HepG2 (cell line): ENCODE measurements around the gene SLC38A8. TPM values are rescaled to one million over a fixed set of nuclear protein-coding genes. Genes with fewer than 3 reads are reported as not detected.

Experiments
- ATAC-seq: fragments of 200-7000 bp; cut with Tn5 transposase; 3 replicates; pipeline ENCODE4 v1.9.1; 2020; ENCODE audit warnings: mild to moderate bottlenecking, moderate library complexity
- BruUV-seq: library from RNA; stranded (reverse); fragments of 400-500 nt; replicated peaks from 2 replicates; lab custom pipeline; 2021; lab: Mats Ljungman, UMichigan
- CTCF ChIA-PET: fragments of 300-600 bp; formaldehyde crosslinking; extraction: SDS; loops from one replicate; lab custom pipeline; 2021; ENCODE audit warnings: low total read pairs, inconsistent platforms, low intra/inter-chr PET ratio; lab: Yijun Ruan, JAX
- POLR2A ChIA-PET: fragments of 350-600 bp; sonication (Branson Sonifier 250); formaldehyde crosslinking; loops from one replicate; lab custom pipeline; 2020; ENCODE audit warnings: antibody characterized with exemption, inconsistent platforms; lab: Yijun Ruan, JAX
- DNase-seq: peaks from one replicate; pipeline ENCODE4 v3.0.0-alpha.2; 2015; ENCODE audit warnings: low spot score
- FAIRE-seq: peaks from 3 replicates; lab custom pipeline; 2011; peaks lifted over from hg19 to GRCh38; lab: Jason Lieb, UNC
- H2AFZ ChIP-seq: one replicate; pipeline ENCODE4 v1.6.1; 2011; ENCODE audit warnings: low read length, inconsistent platforms
- H3K27ac ChIP-seq: fragments of 300-600 bp; 3 replicates; pipeline ENCODE4 v1.8.0; 2011; ENCODE audit warnings: mixed run types, mild to moderate bottlenecking, mixed read lengths, low read length, inconsistent platforms; ENCODE audit not compliant: insufficient read depth; ENCODE audit errors: extremely low read length
- H3K27me3 ChIP-seq, 2 experiments: fragments of 200-600 bp in 1 of 2; 2 replicates in 1 of 2; 3 replicates in 1 of 2; pipeline versions ENCODE4 v1.6.0 to v1.8.0; 2011; ENCODE audit warnings: low read length in 2 of 2, mild to moderate bottlenecking in 2 of 2, moderate library complexity in 2 of 2, inconsistent platforms in 1 of 2; ENCODE audit not compliant: insufficient read depth in 2 of 2, control insufficient read depth in 1 of 2
- H3K36me3 ChIP-seq, 2 experiments: fragments of 200-600 bp in 1 of 2; replicated peaks in 1 of 2; 2 replicates in 1 of 2; 3 replicates in 1 of 2; pipeline versions ENCODE4 v1.5.1 to v1.8.0; 2011; ENCODE audit warnings: low read length in 2 of 2, inconsistent platforms in 1 of 2; ENCODE audit not compliant: insufficient read depth in 2 of 2, control insufficient read depth in 1 of 2
- H3K4me1 ChIP-seq: 2 replicates; pipeline ENCODE4 v1.5.1; 2012; ENCODE audit warnings: low read length, inconsistent platforms; ENCODE audit not compliant: insufficient read depth
- H3K4me2 ChIP-seq: 2 replicates; pipeline ENCODE4 v1.6.0; 2011; ENCODE audit warnings: low read depth, low read length, inconsistent platforms
- H3K4me3 ChIP-seq, 3 experiments: fragments of 200-600 bp in 1 of 3; sonication (generic), shearing (Covaris generic) in 1 of 3; replicated peaks in 1 of 3; 2 replicates each; pipeline ENCODE4 v1.5.1; 2011 to 2016; ENCODE audit warnings: low read length in 3 of 3, inconsistent platforms in 2 of 3, low read depth in 2 of 3, mild to moderate bottlenecking in 2 of 3, control low read depth in 1 of 3, mixed read lengths in 1 of 3; ENCODE audit not compliant: insufficient read depth in 1 of 3
- H3K79me2 ChIP-seq: one replicate; pipeline ENCODE4 v1.6.1; 2011; ENCODE audit warnings: low read length, inconsistent platforms; ENCODE audit not compliant: insufficient read depth
- H3K9ac ChIP-seq: 2 replicates; pipeline ENCODE4 v1.6.0; 2011; ENCODE audit warnings: mild to moderate bottlenecking, low read depth, low read length, inconsistent platforms; ENCODE audit not compliant: insufficient read depth
- H3K9me3 ChIP-seq: 2 replicates; pipeline ENCODE4 v1.5.1; 2012; ENCODE audit warnings: mild to moderate bottlenecking, low read length
- H4K20me1 ChIP-seq: 2 replicates; pipeline ENCODE4 v1.6.0; 2011; ENCODE audit warnings: inconsistent platforms, mild to moderate bottlenecking, low read length, moderate library complexity; ENCODE audit not compliant: insufficient read depth
- DPF2 ChIP-seq: sonication (generic); formaldehyde crosslinking; IDR thresholded peaks from 2 replicates; pipeline ENCODE4 v1.4.0; 2020; ENCODE audit warnings: mild to moderate bottlenecking, low read depth, missing genetic modification reagents, borderline replicate concordance
- RAD21 ChIP-seq: fragments of 450-650 bp; formaldehyde crosslinking; IDR thresholded peaks from 2 replicates; pipeline ENCODE4 v1.5.0; 2020; ENCODE audit warnings: mild to moderate bottlenecking
- RBAK ChIP-seq: sonication (generic); formaldehyde crosslinking; IDR thresholded peaks from 2 replicates; pipeline ENCODE4 v1.5.1; 2020; ENCODE audit warnings: mild to moderate bottlenecking, missing genetic modification reagents
- SMAD1 ChIP-seq: sonication (generic); formaldehyde crosslinking; IDR thresholded peaks from 2 replicates; pipeline ENCODE4 v1.4.0; 2020; ENCODE audit warnings: missing genetic modification reagents, low read depth, mild to moderate bottlenecking, borderline replicate concordance
- SMARCC2 ChIP-seq: fragments of 450-650 bp; IDR thresholded peaks from 2 replicates; pipeline ENCODE4 v1.6.1; 2017; ENCODE audit warnings: antibody characterized with exemption, mild to moderate bottlenecking
- ZNF224 ChIP-seq: sonication (generic); formaldehyde crosslinking; IDR thresholded peaks from 2 replicates; pipeline ENCODE4 v1.5.0; 2020; ENCODE audit warnings: mild to moderate bottlenecking, missing genetic modification reagents
- ZNF629 ChIP-seq: sonication (generic); formaldehyde crosslinking; conservative IDR thresholded peaks from 2 replicates; pipeline ENCODE4 v1.5.0; 2020; ENCODE audit warnings: missing genetic modification reagents
- WGBS: methylation state at CpG from one replicate; pipeline ENCODE4 v1.1.6; 2017; ENCODE audit warnings: low lambda C conversion rate; 5-methylcytosine and 5-hydroxymethylcytosine counted together
- in situ Hi-C: cut with HindIII; loops from 2 replicates; pipeline ENCODE4 v1.10.0; 2017; ENCODE audit warnings: low pct_unique_long_range_greater_than_20kb; ENCODE audit not compliant: extremely low pct_ligation_motif_present
- intact Hi-C: fragments of 100-400 bp; cut with micrococcal nuclease; formaldehyde crosslinking; loops from one replicate; pipeline ENCODE4 v1.10.0; 2022; ENCODE audit not compliant: unreplicated experiment
- polyA plus RNA-seq, 8 experiments: library from polyadenylated mRNA; depleted of rRNA in 3 of 8; stranded (reverse) in 7 of 8; unstranded in 1 of 8; fragments of >200 nt; fragmentation: Illumina TruSeq in 4 of 8; extraction: Trizol in 4 of 8; gene quantifications; 2 replicates each; pipeline versions ENCODE4 v1.2.1 to v1.2.3, GENCODE V29; 2011 to 2016; ENCODE audit warnings: low read depth in 4 of 8, missing spikeins in 1 of 8, mixed read lengths in 1 of 8; ENCODE audit not compliant: insufficient read depth in 1 of 8
- total RNA-seq, 5 experiments: library from RNA; depleted of rRNA; stranded (reverse); fragments of >200 nt; fragmentation: Illumina TruSeq; extraction: Trizol; gene quantifications; 2 replicates each; pipeline ENCODE4 v1.2.3, GENCODE V29; 2016; ENCODE audit warnings: low read depth in 1 of 5

Gene SLC38A8
- total and polyA plus RNA-seq, 2 of the 13 experiments (the other 11 are each of a cell fraction or from before 2014, with no cell fraction given) = 0.24 to 0.37 TPM

- no peak for FAIRE-seq
- no peak for DNase-seq
- Histone ChIP-seq H3K9me3 (no peaks in the 10 kb centered on the region), H3K4me1 (peaks cover 13% of the 10 kb centered on the region), H3K79me2 (no peaks in the 10 kb centered on the region), H3K9ac (no peak overlapping the region), H3K4me2 (no peak overlapping the region), H3K27me3 (peaks cover 3 to 57% of the 10 kb centered on the region in 2 experiments; a peak in 3 of 5 replicates), H4K20me1 (no peaks in the 10 kb centered on the region), H3K4me3 (no peak overlapping the region), H2AFZ (no peak overlapping the region), H3K36me3 (no peaks in the 10 kb centered on the region), H3K27ac (no peak overlapping the region)
- BruUV-seq = no TSS peak
- no peak for TF ChIP-seq RBAK (CRISPR knock-in tag)
- no peak for TF ChIP-seq RAD21 (CRISPR knock-in tag)
- TF ChIP-seq ZNF224 = no peak
- TF ChIP-seq SMARCC2 = no peak
- TF ChIP-seq SMAD1 (CRISPR knock-in tag) = no peak
- intact Hi-C loops = no loop called here
- POLR2A ChIA-PET = no interaction called here
- ATAC-seq = no peak
- in situ Hi-C loops = no loop called here
- CTCF ChIA-PET = no interaction called here
- WGBS = 70% methylated on average over 12 of the region's 12 CpGs
Observed at GRCh38 chr16:84038469-84038868, 4.1 kb downstream of the SLC38A8 start.

GRCh38 chr16:84036982-84037425 lies 5.6 kb downstream of the SLC38A8 start:
- in situ Hi-C loops = no loop called here
- peaks cover 3 to 43% of the 10 kb centered on the region in 2 experiments; a peak in 3 of 5 replicates for H3K27me3 ChIP-seq
- BruUV-seq = no TSS peak

More at GRCh38 chr16:84036982-84037425, 5.6 kb downstream of the SLC38A8 start:
- Histone ChIP-seq H3K79me2 (no peaks in the 10 kb centered on the region), H3K9me3 (no peaks in the 10 kb centered on the region), H3K27ac (no peak overlapping the region), H3K4me1 (no peaks in the 10 kb centered on the region), H2AFZ (no peak overlapping the region), H3K9ac (no peak overlapping the region), H3K4me2 (no peak overlapping the region), H3K4me3 (no peak overlapping the region), H4K20me1 (no peaks in the 10 kb centered on the region), H3K36me3 (no peaks in the 10 kb centered on the region)
- no peak for ATAC-seq
- ChIA-PET POLR2A (no interaction called here), CTCF (no interaction called here)
- WGBS = 58% methylated on average over 8 of the region's 8 CpGs
- no peak for DNase-seq
- TF ChIP-seq ZNF629 (CRISPR knock-in tag) = 0 out of 2 replicates have a peak, but pooled peaks have one; percentile 32
- no peak for TF ChIP-seq DPF2 (CRISPR knock-in tag)
- intact Hi-C loops = no loop called here
- FAIRE-seq = no peak
